Measurements from ENCODE around the gene STARD9. TPM values are rescaled to one million over a fixed set of nuclear protein-coding genes. Genes with fewer than 3 reads are reported as not detected.
A peak's percentile ranks its signal among the peaks of the same experiment; 100 is the strongest.

Gene STARD9
- total RNA-seq, 1 donor from 2014 or later: 7.2 TPM

DNA sequence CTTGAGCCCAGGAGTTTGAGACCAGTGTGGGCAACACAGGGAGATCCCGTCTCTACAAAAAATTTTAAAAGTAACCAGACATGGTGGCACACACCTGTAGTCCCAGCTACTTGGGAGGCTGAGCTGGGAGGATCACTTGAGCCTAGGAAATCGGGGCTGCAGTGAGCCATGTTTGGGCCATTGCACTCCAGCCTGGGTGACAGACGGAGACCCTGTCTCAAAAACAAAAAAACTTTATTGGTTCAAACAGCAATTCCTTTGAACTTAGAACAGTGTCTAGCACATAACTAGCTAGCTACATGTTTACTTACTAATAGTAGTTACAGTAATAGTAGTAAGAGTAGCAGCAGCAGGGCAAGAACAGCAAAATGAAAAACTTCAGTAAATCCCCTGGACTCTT, 16.7 kb upstream of the STARD9 start:
- no peaks in the 10 kb centered on the region for H3K9me3 Mint-ChIP-seq (ENCODE audit: unreplicated experiment)
- no peak overlapping the region for H3K27ac Mint-ChIP-seq (ENCODE audit: unreplicated experiment)
- no peaks in the 10 kb centered on the region for H3K27me3 Mint-ChIP-seq (ENCODE audit: unreplicated experiment)
- H3K36me3 Mint-ChIP-seq (ENCODE audit: low read depth, unreplicated experiment): no peaks in the 10 kb centered on the region
- H3K4me1 Mint-ChIP-seq (ENCODE audit: unreplicated experiment): no peaks in the 10 kb centered on the region
- DNase-seq (ENCODE audit: low spot score): no peak
- no peak overlapping the region for H3K4me3 Mint-ChIP-seq (ENCODE audit: unreplicated experiment)
- TF ChIP-seq, protein P1, sequence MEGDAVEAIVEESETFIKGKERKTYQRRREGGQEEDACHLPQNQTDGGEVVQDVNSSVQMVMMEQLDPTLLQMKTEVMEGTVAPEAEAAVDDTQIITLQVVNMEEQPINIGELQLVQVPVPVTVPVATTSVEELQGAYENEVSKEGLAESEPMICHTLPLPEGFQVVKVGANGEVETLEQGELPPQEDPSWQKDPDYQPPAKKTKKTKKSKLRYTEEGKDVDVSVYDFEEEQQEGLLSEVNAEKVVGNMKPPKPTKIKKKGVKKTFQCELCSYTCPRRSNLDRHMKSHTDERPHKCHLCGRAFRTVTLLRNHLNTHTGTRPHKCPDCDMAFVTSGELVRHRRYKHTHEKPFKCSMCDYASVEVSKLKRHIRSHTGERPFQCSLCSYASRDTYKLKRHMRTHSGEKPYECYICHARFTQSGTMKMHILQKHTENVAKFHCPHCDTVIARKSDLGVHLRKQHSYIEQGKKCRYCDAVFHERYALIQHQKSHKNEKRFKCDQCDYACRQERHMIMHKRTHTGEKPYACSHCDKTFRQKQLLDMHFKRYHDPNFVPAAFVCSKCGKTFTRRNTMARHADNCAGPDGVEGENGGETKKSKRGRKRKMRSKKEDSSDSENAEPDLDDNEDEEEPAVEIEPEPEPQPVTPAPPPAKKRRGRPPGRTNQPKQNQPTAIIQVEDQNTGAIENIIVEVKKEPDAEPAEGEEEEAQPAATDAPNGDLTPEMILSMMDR (IDR thresholded peaks at IDR 0.05; ENCODE audit: unreplicated experiment): no peak

DNA sequence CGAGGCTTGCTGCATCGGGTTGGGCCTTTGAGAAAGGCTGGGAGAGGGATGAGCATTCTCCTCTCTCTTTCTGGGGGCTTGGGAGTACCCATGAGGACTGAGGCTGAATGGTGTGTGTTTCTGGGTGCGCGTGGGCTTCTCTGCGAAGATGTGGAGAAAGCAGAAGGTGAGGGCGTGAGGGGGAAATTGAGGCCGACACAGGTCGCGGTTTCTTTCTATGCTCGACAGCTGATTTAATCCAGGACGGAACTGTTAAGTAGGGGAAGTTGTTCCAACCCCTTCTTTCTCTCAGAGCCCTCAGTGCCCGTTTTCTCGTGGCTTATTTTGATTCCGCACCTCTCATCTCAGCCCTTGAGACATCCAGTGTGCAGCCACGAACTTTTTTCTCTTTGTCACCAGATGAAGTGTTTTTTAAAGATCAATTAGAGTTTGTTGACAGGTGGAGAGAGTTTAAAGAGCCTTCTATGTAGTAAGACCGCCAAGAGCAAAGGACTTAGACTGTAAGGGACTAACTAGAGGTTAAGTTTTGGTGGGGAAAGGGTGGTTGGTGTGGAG, 711 bp downstream of the STARD9 start:
- TF ChIP-seq, protein P1 (IDR thresholded peaks at IDR 0.05; ENCODE audit: unreplicated experiment): no peak
- peaks cover 13% of the 10 kb centered on the region for H3K36me3 Mint-ChIP-seq (ENCODE audit: low read depth, unreplicated experiment)
- no peaks in the 10 kb centered on the region for H3K9me3 Mint-ChIP-seq (ENCODE audit: unreplicated experiment)
- H3K27me3 Mint-ChIP-seq (ENCODE audit: unreplicated experiment): peaks cover 8% of the 10 kb centered on the region
- H3K4me1 Mint-ChIP-seq (ENCODE audit: unreplicated experiment): peaks cover 25% of the 10 kb centered on the region
- peak overlapping the region; percentile 70 for H3K27ac Mint-ChIP-seq (ENCODE audit: unreplicated experiment)
- H3K4me3 Mint-ChIP-seq (ENCODE audit: unreplicated experiment): peak overlapping the region; percentile 91
- no peak for DNase-seq (ENCODE audit: low spot score)

DNA sequence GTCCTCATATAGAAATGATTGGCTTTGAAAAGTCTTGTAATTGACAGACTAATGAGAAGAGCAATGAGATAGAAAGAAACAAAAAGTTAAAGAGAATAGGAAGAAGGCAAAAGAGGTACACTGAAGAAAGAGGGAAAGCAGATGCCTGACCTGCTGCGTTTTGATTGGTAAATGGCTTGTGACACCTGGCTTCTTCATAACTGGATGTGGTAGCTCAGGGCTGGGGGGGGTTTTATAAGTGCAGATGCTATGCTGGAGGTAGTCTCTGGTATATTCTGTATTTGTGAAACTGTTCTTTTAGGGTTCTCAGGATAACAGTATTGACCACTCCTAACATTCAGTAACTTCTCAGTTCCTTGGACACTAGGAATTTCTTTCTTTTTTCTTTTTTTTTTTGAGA, 1.4 kb downstream of the STARD9 start:
- DNase-seq (ENCODE audit: low spot score): no peak
- peak overlapping the region; percentile 70 for H3K27ac Mint-ChIP-seq (ENCODE audit: unreplicated experiment)
- TF ChIP-seq, protein P1 (IDR thresholded peaks at IDR 0.05; ENCODE audit: unreplicated experiment): no peak
- H3K27me3 Mint-ChIP-seq (ENCODE audit: unreplicated experiment): peaks cover 8% of the 10 kb centered on the region
- H3K4me1 Mint-ChIP-seq (ENCODE audit: unreplicated experiment): peaks cover 26% of the 10 kb centered on the region
- H3K36me3 Mint-ChIP-seq (ENCODE audit: low read depth, unreplicated experiment): peaks cover 13% of the 10 kb centered on the region
- H3K9me3 Mint-ChIP-seq (ENCODE audit: unreplicated experiment): no peaks in the 10 kb centered on the region
- peak overlapping the region; percentile 91 for H3K4me3 Mint-ChIP-seq (ENCODE audit: unreplicated experiment)

DNA sequence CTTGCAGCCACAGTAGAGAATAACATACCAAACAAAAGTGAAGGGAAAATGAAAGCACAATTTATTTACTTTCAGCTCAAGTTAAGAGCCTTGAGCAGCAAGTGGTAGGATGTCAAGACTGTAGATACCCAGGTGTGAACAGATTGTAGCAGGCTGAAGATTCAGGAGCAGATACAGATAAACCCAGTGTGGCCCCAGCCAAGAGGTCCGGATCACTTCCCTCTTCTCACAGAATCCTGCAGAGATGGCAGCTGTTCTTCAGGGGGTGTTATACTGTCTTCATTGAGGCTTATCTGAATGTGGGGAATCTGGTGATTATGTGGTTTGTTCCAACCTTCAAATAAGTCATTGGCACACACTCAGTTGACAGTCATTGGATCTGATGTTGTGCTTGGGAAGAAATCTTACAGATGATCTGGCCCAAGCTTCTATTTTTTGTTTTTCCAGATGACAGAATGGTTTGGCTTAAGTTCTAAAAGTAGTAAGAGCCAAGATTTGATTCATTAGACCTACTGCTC, 2.2 kb downstream of the STARD9 start:
- H3K27ac Mint-ChIP-seq (ENCODE audit: unreplicated experiment): no peak overlapping the region
- peaks cover 13% of the 10 kb centered on the region for H3K36me3 Mint-ChIP-seq (ENCODE audit: low read depth, unreplicated experiment)
- TF ChIP-seq, protein P1 (IDR thresholded peaks at IDR 0.05; ENCODE audit: unreplicated experiment): no peak
- no peak overlapping the region for H3K4me3 Mint-ChIP-seq (ENCODE audit: unreplicated experiment)
- H3K27me3 Mint-ChIP-seq (ENCODE audit: unreplicated experiment): peaks cover 8% of the 10 kb centered on the region
- peaks cover 26% of the 10 kb centered on the region for H3K4me1 Mint-ChIP-seq (ENCODE audit: unreplicated experiment)
- no peaks in the 10 kb centered on the region for H3K9me3 Mint-ChIP-seq (ENCODE audit: unreplicated experiment)
- no peak for DNase-seq (ENCODE audit: low spot score)

DNA sequence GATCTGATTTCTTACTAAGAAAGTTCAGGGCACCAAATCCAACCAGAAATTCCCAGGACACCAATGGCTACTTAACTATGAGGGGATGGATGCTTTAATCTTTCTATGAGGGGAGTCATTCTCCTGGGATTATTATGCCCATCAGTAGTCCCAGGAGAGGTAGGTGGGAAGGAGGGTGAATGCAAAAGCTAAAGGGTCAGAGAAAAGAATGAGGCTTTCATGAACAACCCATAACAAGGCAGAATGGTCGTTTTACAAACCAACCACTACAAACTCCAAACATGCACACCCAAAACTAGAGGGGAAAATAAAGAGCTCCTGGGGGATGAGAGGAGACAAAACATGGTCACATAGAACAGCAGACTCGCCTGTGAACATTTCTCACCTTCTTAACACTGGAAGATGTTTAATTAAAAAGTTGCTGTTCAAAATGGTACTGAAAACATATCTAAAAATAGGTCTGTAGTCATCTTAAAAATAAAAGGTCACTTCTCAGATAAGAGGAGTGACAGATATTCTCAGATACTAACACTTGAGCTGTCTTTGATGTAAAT, 3.7 kb downstream of the STARD9 start:
- peaks cover 30% of the 10 kb centered on the region for H3K4me1 Mint-ChIP-seq (ENCODE audit: unreplicated experiment)
- H3K9me3 Mint-ChIP-seq (ENCODE audit: unreplicated experiment): no peaks in the 10 kb centered on the region
- DNase-seq (ENCODE audit: low spot score): no peak
- H3K27ac Mint-ChIP-seq (ENCODE audit: unreplicated experiment): no peak overlapping the region
- H3K27me3 Mint-ChIP-seq (ENCODE audit: unreplicated experiment): peaks cover 10% of the 10 kb centered on the region
- H3K36me3 Mint-ChIP-seq (ENCODE audit: low read depth, unreplicated experiment): peaks cover 13% of the 10 kb centered on the region
- H3K4me3 Mint-ChIP-seq (ENCODE audit: unreplicated experiment): no peak overlapping the region
- TF ChIP-seq, protein P1 (IDR thresholded peaks at IDR 0.05; ENCODE audit: unreplicated experiment): no peak
